ENCODE results near the gene ZNF280A.

ZNF280A gene, protein sequence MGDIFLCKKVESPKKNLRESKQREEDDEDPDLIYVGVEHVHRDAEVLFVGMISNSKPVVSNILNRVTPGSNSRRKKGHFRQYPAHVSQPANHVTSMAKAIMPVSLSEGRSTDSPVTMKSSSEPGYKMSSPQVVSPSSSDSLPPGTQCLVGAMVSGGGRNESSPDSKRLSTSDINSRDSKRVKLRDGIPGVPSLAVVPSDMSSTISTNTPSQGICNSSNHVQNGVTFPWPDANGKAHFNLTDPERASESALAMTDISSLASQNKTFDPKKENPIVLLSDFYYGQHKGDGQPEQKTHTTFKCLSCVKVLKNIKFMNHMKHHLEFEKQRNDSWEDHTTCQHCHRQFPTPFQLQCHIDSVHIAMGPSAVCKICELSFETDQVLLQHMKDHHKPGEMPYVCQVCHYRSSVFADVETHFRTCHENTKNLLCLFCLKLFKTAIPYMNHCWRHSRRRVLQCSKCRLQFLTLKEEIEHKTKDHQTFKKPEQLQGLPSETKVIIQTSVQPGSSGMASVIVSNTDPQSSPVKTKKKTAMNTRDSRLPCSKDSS

DNA sequence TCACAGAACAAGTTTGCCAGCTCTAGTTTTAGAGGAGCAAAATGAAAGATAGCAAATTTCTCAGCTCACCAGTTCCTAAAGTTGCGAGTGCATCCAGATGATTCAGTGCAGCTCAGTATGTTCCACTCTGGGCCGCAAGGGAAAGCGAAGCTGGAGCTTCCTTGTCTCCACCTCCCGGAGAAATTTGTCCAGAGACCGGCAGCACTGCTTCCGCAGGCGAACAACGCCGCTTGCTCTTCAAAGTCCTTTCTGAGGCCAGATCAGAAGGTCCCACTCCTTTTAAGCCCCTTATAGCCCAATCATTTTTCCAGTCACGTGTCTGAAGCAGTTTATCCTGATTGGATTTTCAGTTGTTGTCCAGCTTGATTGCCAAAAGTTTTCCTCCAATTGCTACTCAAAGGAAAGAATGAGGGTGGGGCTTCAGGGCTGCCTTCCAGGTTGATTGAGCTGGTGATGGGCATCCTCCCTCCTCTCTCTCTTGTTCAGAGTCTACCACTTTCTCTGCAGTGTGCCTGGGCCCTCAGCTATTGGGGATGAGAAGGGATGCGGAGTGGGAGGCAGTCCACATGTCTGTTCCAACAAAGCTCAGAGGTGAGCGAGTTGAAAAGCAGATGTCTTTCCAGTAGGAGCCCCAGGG lies at the start of gene ZNF280A:
Gene ZNF280A (minus strand): TSS at position 251 of the 637 bp plus-strand sequence. CDS start 4,640 bp downstream, outside the sequence.
- H3K36me3 ChIP-seq (ENCODE audit: control insufficient read depth, insufficient read depth, low read length), result no peaks in the 10 kb centered on the region
- H3K27ac ChIP-seq (ENCODE audit: low read depth, low read length), result no peak within 1 kb of the TSS
- H3K4me1 ChIP-seq (ENCODE audit: control insufficient read depth, insufficient read depth, low read length), result no peaks in the 10 kb centered on the region
- no peak within 1 kb of the TSS for H3K4me3 ChIP-seq (ENCODE audit: low read length)
- no peak within 1 kb of the TSS for H3K9ac ChIP-seq (ENCODE audit: low read length)
- H3K27me3 ChIP-seq (ENCODE audit: control insufficient read depth, insufficient read depth, low read length), result no peaks in the 10 kb centered on the region

DNA sequence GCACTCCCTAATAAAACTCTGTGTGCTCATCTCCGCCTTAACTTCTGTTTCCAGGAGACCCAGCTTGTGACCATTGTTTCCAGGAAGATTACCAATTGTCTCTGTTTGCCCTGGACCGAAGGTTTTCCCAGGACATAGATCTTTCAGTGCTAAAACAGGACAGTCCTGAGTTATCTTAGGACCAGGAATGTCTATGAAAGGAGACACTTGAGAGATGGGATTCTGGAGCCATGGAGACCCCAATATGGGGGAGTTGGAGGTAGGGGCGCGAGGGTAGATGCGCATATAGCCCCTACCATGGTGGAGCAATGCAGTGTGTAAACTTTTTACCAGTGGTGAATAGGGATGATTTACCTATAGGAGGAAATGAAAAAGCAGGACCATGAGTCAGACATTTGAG lies 49.1 kb upstream of the ZNF280A start:
- H3K4me1 ChIP-seq (ENCODE audit: control insufficient read depth, insufficient read depth, low read length), result no peaks in the 10 kb centered on the region
- H3K36me3 ChIP-seq (ENCODE audit: control insufficient read depth, insufficient read depth, low read length), result no peaks in the 10 kb centered on the region
- H3K27me3 ChIP-seq (ENCODE audit: control insufficient read depth, insufficient read depth, low read length), result no peaks in the 10 kb centered on the region
- no peak overlapping the region for H3K4me3 ChIP-seq (ENCODE audit: low read length)
- no peak overlapping the region for H3K9ac ChIP-seq (ENCODE audit: low read length)
- no peak overlapping the region for H3K27ac ChIP-seq (ENCODE audit: low read depth, low read length)

DNA sequence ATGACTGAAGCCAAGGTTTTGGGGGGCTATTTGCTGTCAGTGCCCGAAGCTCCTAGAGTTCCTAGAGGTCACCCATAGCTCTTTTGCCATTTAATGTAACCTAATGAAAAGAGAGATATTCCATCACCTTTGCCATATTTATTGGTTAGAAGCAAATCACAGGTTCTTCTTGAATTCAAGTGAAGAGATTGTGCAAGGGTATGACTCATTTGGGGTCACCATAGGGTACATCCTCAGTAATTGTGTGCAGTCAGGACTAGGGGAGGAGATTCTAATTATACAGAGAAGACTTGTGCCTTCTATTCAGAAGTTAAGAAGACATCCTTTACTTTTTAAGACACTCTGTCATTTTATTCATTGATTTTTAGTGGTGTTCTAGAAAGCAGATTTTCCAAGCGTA lies 45.9 kb upstream of the ZNF280A start:
- H3K4me1 ChIP-seq (ENCODE audit: control insufficient read depth, insufficient read depth, low read length), result no peaks in the 10 kb centered on the region
- no peaks in the 10 kb centered on the region for H3K36me3 ChIP-seq (ENCODE audit: control insufficient read depth, insufficient read depth, low read length)
- H3K27ac ChIP-seq (ENCODE audit: low read depth, low read length), result no peak overlapping the region
- no peak overlapping the region for H3K9ac ChIP-seq (ENCODE audit: low read length)
- no peaks in the 10 kb centered on the region for H3K27me3 ChIP-seq (ENCODE audit: control insufficient read depth, insufficient read depth, low read length)
- H3K4me3 ChIP-seq (ENCODE audit: low read length), result no peak overlapping the region

DNA sequence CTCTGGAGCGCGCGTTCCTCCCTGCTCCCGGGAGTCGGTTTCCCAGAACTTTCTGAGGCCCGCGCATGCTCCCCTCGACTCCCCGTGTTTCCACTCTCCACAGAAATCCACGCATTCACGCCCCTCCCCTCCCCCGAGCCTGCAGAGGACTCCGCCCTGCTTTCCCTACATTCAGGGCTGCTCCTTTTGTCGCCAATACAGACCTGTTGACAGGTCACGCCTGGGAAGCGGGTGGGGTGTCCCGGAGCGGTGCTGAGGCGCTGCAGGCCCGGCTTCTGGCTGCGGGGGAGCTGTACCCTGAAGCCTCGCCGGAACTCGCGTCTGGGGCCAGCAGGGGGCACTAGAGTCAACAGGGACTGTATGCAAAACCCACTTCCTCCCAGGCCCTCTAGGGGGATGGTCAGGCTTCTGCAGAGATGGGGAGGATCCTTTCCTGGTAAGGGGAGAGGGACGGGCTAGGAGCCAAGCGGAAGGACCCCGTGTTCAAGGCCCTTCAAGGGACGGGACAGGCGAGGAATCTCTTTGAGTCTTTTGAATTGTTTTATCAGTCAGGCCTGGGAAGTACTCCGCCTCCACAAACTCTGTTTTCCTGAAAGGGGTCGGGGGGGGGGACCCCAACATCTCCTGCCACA lies 39.0 kb upstream of the ZNF280A start, which contains the start of gene PRAME:
Gene PRAME (minus strand): TSS at position 294 of the 632 bp plus-strand sequence. CDS start 2,433 bp downstream, outside the sequence.
- H3K9ac ChIP-seq (ENCODE audit: low read length), result no peak within 1 kb of the TSS
- H3K4me1 ChIP-seq (ENCODE audit: control insufficient read depth, insufficient read depth, low read length), result no peaks in the 10 kb centered on the region
- no peaks in the 10 kb centered on the region for H3K27me3 ChIP-seq (ENCODE audit: control insufficient read depth, insufficient read depth, low read length)
- no peak within 1 kb of the TSS for H3K4me3 ChIP-seq (ENCODE audit: low read length)
- no peaks in the 10 kb centered on the region for H3K36me3 ChIP-seq (ENCODE audit: control insufficient read depth, insufficient read depth, low read length)
- H3K27ac ChIP-seq (ENCODE audit: low read depth, low read length), result no peak within 1 kb of the TSS

DNA sequence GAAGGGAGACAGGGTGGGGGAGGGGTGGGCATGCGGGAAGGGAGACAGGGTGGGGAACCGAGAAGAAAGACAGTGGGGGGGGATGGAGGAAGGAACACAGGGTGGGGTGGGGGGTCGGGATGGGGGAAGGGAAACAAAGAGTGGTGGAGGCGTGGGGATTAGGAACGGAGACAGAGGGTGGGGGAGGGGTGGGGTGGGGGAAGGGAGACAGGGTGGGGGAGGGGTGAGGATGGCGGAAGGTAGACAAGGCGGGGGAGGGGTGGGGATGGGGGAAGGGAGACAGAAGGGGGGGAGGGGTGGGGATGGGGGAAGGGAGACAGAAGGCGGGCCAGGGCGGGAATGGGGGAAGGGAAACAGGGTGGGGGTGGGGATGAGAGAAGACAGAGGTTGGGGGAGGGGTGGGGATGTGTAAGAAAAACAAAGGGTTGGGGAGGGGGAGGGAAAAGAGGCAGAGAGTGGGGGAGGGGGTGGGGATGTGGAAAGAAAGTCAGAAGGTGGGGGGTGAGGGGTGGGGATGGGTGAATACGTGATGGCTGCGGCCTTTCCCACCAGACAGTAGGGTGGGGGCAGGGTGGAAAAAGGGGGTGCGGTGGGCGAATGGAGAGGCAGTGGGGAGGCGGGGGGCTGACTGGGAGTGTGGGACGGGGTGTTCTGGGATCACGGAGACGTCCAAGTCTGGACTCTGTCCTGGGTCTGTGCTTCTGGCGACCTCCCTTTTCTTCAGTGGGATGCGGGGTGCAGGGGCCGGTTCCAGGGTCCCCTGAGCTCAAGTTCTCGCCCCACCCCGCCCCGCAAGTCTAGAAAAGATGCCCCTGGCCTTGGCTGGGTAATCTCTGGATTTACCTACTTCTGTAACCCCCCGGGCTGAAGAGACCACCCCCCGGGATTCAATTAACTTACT lies 38.3 kb upstream of the ZNF280A start:
- Histone ChIP-seq H3K27me3 (ENCODE audit: control insufficient read depth, insufficient read depth, low read length) (no peaks in the 10 kb centered on the region), H3K9ac (ENCODE audit: low read length) (no peak overlapping the region), H3K36me3 (ENCODE audit: control insufficient read depth, insufficient read depth, low read length) (no peaks in the 10 kb centered on the region), H3K27ac (ENCODE audit: low read depth, low read length) (no peak overlapping the region), H3K4me1 (ENCODE audit: control insufficient read depth, insufficient read depth, low read length) (no peaks in the 10 kb centered on the region), H3K4me3 (ENCODE audit: low read length) (no peak overlapping the region)

DNA sequence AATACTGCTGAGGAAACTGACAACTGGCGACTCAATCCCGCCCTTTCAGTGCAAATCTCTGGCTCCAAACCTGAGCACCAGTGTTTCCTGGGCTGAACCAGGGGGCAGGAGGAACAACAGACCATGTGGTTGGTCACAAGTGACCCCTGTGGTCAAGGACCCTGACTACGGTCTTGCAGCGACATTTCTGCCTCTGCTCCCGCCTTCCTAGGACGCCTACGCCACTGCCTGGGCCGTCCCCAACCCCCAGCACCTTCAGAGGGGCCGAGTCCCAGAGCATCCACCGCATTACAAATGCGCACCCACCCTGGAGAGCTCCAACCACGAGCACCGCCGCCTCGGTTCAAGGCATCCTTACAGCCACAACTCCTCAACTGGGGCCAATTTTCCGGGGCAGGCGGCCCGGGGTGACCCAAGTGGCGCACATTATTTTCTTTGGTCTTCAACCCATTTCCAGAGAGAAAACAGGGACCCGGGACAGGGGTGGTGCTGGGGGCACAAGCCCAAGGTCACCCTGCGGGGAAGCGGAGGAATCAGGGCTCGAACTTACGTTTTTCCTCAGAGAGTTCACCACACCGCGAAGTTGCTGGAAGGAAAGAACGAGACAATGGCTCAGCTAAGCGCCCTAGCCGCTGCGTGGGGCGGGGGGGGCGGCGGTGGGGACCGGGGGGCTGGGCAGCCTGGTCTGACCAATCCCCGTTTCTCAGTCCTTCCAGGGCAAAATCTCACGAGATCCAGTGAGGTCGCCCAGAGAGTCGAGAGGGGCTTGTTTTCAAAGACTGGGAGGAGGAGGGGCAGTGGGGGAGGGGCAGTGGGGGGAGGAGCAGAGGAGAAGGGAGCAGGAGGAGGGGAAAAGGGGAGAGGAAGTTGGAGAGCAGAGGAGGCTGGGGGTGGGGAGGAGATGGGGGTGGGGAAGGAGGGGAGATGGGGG lies 37.2 kb upstream of the ZNF280A start:
- Histone ChIP-seq H3K4me3 (ENCODE audit: low read length) (no peak overlapping the region), H3K27me3 (ENCODE audit: control insufficient read depth, insufficient read depth, low read length) (no peaks in the 10 kb centered on the region), H3K27ac (ENCODE audit: low read depth, low read length) (no peak overlapping the region), H3K4me1 (ENCODE audit: control insufficient read depth, insufficient read depth, low read length) (no peaks in the 10 kb centered on the region), H3K36me3 (ENCODE audit: control insufficient read depth, insufficient read depth, low read length) (no peaks in the 10 kb centered on the region), H3K9ac (ENCODE audit: low read length) (no peak overlapping the region)

DNA sequence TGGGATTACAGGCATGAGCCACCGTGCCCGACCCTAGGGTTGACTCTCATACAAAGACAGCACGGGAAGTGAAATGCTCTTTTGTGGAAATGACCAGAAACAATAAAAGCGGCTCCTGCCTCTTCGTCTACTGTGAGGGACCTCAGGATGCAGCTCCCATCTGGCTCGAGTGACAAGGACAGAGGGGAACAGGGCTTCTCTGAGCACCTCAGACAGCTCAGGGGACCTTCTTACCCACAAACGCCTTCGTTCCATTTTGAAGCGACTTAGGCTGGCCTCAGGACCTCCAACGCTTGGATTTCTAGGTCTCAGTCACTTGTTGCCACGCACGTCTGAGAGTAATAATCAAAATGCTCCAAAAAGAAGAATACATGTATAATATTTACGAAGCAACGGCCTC lies 36.5 kb upstream of the ZNF280A start:
- no peaks in the 10 kb centered on the region for H3K27me3 ChIP-seq (ENCODE audit: control insufficient read depth, insufficient read depth, low read length)
- no peak overlapping the region for H3K27ac ChIP-seq (ENCODE audit: low read depth, low read length)
- H3K4me3 ChIP-seq (ENCODE audit: low read length), result no peak overlapping the region
- no peaks in the 10 kb centered on the region for H3K36me3 ChIP-seq (ENCODE audit: control insufficient read depth, insufficient read depth, low read length)
- H3K4me1 ChIP-seq (ENCODE audit: control insufficient read depth, insufficient read depth, low read length), result no peaks in the 10 kb centered on the region
- H3K9ac ChIP-seq (ENCODE audit: low read length), result no peak overlapping the region

DNA sequence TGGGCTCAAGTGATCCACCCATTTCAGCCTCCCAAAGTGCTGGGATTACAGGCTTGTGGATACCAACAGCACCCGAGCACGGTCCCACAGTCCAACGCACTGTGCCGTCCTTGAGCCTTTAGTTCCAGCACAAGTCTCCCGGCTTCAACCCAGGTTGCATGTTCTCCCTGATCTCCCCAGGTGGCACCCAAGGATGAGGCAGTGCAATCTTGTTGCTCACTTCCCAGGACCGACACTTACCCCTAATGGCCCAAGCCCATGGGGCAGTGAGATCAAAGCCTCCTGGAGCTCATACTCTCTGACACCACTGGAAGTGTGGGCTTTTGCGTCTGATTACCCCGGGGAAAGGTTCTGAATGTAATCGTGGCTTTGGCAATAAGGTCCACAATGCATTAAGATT lies 35.5 kb upstream of the ZNF280A start:
- Histone ChIP-seq H3K27me3 (ENCODE audit: control insufficient read depth, insufficient read depth, low read length) (no peaks in the 10 kb centered on the region), H3K36me3 (ENCODE audit: control insufficient read depth, insufficient read depth, low read length) (no peaks in the 10 kb centered on the region), H3K9ac (ENCODE audit: low read length) (no peak overlapping the region), H3K4me1 (ENCODE audit: control insufficient read depth, insufficient read depth, low read length) (no peaks in the 10 kb centered on the region), H3K27ac (ENCODE audit: low read depth, low read length) (no peak overlapping the region), H3K4me3 (ENCODE audit: low read length) (no peak overlapping the region)

DNA sequence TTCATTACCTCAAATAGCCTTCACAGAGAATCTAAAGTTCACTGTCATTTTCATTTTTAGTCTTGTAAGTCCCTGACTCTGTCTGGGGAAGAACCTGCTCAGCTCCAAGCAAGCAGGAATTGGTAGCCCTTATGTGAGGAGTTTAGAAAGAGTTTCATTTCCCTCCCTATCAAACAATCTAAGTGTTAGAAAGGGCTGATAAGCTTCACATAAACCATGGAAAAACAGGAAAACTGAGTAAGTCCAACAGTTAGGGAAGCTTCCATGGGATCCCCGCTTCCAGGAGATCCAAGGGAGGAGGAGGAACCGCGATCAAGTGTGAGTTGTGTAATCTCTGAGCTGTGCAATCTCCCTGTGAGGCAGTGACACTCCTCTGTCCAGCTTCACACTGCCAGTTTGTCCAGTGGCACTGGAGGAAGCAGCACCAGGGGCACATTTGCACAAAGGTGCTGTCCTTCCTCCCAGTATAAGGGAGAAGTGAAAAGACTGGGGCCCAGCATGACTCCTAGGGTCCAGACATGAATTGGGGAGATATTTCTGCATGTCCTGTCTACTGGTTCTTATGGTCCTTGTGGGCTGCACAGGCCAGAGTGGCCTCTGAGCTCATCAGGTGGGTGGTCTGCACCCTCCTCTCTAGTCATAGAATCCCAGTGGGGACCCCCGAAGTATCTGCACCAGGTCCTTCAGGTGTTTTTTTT lies 34.7 kb upstream of the ZNF280A start:
- Histone ChIP-seq H3K4me3 (ENCODE audit: low read length) (no peak overlapping the region), H3K36me3 (ENCODE audit: control insufficient read depth, insufficient read depth, low read length) (no peaks in the 10 kb centered on the region), H3K27ac (ENCODE audit: low read depth, low read length) (no peak overlapping the region), H3K9ac (ENCODE audit: low read length) (no peak overlapping the region), H3K4me1 (ENCODE audit: control insufficient read depth, insufficient read depth, low read length) (no peaks in the 10 kb centered on the region), H3K27me3 (ENCODE audit: control insufficient read depth, insufficient read depth, low read length) (no peaks in the 10 kb centered on the region)

DNA sequence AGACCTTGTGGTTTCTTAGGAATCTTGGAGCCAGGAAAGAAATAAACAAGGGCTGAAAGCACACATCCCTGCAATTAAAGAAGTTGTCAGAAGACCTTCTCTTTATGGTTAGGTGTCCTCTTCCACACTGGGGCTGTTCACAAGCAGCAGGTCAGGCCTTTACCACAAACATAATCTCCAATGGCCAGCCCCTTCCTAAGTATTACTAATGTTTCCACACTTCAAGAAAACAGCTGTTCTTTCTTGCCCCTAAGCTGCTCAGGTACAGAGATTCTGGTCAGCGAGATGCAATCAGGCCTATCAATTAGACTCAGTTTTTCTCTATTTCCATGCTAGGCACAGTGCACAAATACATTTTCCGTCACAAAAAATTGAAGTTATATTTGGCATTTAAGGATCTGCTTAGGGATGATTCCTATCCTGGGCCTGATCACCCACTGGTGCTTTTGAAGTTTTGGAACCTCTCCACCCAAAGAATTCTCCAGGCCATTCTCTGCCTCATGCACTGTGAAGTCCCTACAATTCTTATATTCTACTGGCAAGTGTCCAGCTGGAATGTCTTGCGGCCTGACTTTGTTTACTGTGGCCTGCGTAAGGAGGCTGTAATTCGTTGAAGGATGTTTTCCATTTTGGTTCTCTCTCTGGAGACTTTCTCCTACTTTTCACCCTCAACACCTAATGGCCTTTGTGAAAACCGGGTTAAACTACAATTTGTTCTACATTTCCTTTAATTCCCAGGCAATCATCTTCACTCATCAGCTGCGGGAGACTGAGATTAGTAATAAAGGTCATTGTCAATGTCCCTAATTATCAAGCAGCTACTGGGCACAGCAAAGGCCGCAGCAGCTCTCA lies 33.9 kb upstream of the ZNF280A start:
- no peaks in the 10 kb centered on the region for H3K4me1 ChIP-seq (ENCODE audit: control insufficient read depth, insufficient read depth, low read length)
- H3K36me3 ChIP-seq (ENCODE audit: control insufficient read depth, insufficient read depth, low read length), result no peaks in the 10 kb centered on the region
- no peaks in the 10 kb centered on the region for H3K27me3 ChIP-seq (ENCODE audit: control insufficient read depth, insufficient read depth, low read length)
- H3K9ac ChIP-seq (ENCODE audit: low read length), result no peak overlapping the region
- H3K27ac ChIP-seq (ENCODE audit: low read depth, low read length), result no peak overlapping the region
- no peak overlapping the region for H3K4me3 ChIP-seq (ENCODE audit: low read length)

Data from rectal smooth muscle tissue (tissue), 1 donor.